ENCODE measurements around the gene UBASH3B.

GRCh38 chr11:122682464-122682863 is 26.9 kb downstream of the UBASH3B start:
- no peak for TF ChIP-seq CTCF (conservative IDR thresholded peaks at IDR 0.05 in 1 of 2, IDR thresholded peaks at IDR 0.05 in 1 of 2; ENCODE audit: low read depth in 1 of 2, low read length in 2 of 2)
- no peak for TF ChIP-seq EZH2 (IDR thresholded peaks at IDR 0.05; ENCODE audit: low read length, missing control alignments)

Measured in fibroblast of lung (primary cell).